CD14-positive monocyte (primary cell): ENCODE results near the gene SIPA1. TPM values are rescaled to one million over a fixed set of nuclear protein-coding genes. Genes with fewer than 3 reads are reported as not detected.

Experiments
- DNase-seq, 3 donors: peaks; one replicate each; pipeline ENCODE4 v3.0.0-alpha.2; 2011 to 2022
- H2AFZ ChIP-seq: 2 replicates; pipeline ENCODE4 v1.6.0; 2012; ENCODE audit warnings: mild to moderate bottlenecking, low read depth, low read length, inconsistent platforms; ENCODE audit not compliant: insufficient read depth, poor library complexity, severe bottlenecking
- H3K27ac ChIP-seq, 2 donors: 1 replicate in 1 of 2; 2 replicates in 1 of 2; pipeline ENCODE4 v1.5.1; 2012 to 2013; ENCODE audit warnings: low read length in 2 of 2, control low read depth in 1 of 2, inconsistent platforms in 1 of 2, low read depth in 1 of 2, mild to moderate bottlenecking in 1 of 2
- H3K27me3 ChIP-seq, 2 donors: one replicate each; pipeline versions ENCODE4 v1.6.0 to v1.6.1; 2011 to 2013; ENCODE audit warnings: low read length in 2 of 2; ENCODE audit not compliant: control insufficient read depth in 2 of 2, insufficient read depth in 2 of 2
- H3K36me3 ChIP-seq, 2 donors: replicated peaks in 1 of 2; 1 replicate in 1 of 2; 2 replicates in 1 of 2; pipeline versions ENCODE4 v1.5.1 to v1.6.1; 2012 to 2013; ENCODE audit warnings: low read length in 2 of 2, control low read depth in 1 of 2, inconsistent platforms in 1 of 2, mild to moderate bottlenecking in 1 of 2; ENCODE audit not compliant: insufficient read depth in 2 of 2, control insufficient read depth in 1 of 2
- H3K4me1 ChIP-seq, 2 donors: 1 replicate in 1 of 2; 2 replicates in 1 of 2; pipeline versions ENCODE4 v1.5.1 to v1.6.1; 2012 to 2013; ENCODE audit warnings: low read length in 2 of 2, control low read depth in 1 of 2, inconsistent platforms in 1 of 2, mild to moderate bottlenecking in 1 of 2, moderate library complexity in 1 of 2; ENCODE audit not compliant: insufficient read depth in 2 of 2, control insufficient read depth in 1 of 2
- H3K4me2 ChIP-seq: replicated peaks from 2 replicates; pipeline ENCODE3; 2012; ENCODE audit warnings: low read length, moderate library complexity, mild to moderate bottlenecking; ENCODE audit not compliant: poor library complexity, severe bottlenecking; ENCODE audit errors: extremely low read depth
- H3K4me3 ChIP-seq, 3 experiments: fragments of 200-600 bp in 1 of 3; sonication (generic) in 1 of 3; replicated peaks in 1 of 3; 1 replicate in 2 of 3; 2 replicates in 1 of 3; pipeline ENCODE4 v1.5.1; 2011 to 2013; ENCODE audit warnings: low read length in 3 of 3, mild to moderate bottlenecking in 3 of 3, control low read depth in 2 of 3, low read depth in 2 of 3, inconsistent platforms in 1 of 3, moderate library complexity in 1 of 3
- H3K79me2 ChIP-seq: 2 replicates; pipeline ENCODE4 v1.6.0; 2012; ENCODE audit warnings: mild to moderate bottlenecking, control low read depth, inconsistent platforms, low read length, moderate library complexity; ENCODE audit not compliant: insufficient read depth
- H3K9ac ChIP-seq: 2 replicates; pipeline ENCODE4 v1.6.0; 2017; ENCODE audit warnings: low read length, mild to moderate bottlenecking; ENCODE audit not compliant: insufficient read depth, poor library complexity, severe bottlenecking
- H3K9me3 ChIP-seq, 2 donors: replicated peaks in 1 of 2; 1 replicate in 1 of 2; 2 replicates in 1 of 2; pipeline versions ENCODE4 v1.5.1 to v1.6.1; 2012 to 2013; ENCODE audit warnings: low read length in 2 of 2, control low read depth in 1 of 2; ENCODE audit not compliant: control insufficient read depth in 1 of 2, insufficient read depth in 1 of 2
- H4K20me1 ChIP-seq: 2 replicates; pipeline ENCODE4 v1.6.0; 2012; ENCODE audit warnings: mild to moderate bottlenecking, low read length, control low read depth, moderate library complexity; ENCODE audit not compliant: insufficient read depth
- H3K27ac Mint-ChIP-seq, 7 donors: one replicate each; pipeline ENCODE4 v1.8.0; 2020; ENCODE audit warnings: mild to moderate bottlenecking in 7 of 7, mixed read lengths in 7 of 7, moderate library complexity in 6 of 7, inconsistent platforms in 2 of 7
- H3K27me3 Mint-ChIP-seq, 3 donors: one replicate each; pipeline ENCODE4 v1.8.0; 2021 to 2022; ENCODE audit warnings: low read depth in 3 of 3, mild to moderate bottlenecking in 3 of 3, mixed read lengths in 3 of 3, moderate library complexity in 3 of 3, inconsistent platforms in 1 of 3
- H3K36me3 Mint-ChIP-seq, 2 donors: one replicate each; pipeline ENCODE4 v1.8.0; 2020; ENCODE audit warnings: mixed read lengths in 2 of 2, inconsistent platforms in 1 of 2, mild to moderate bottlenecking in 1 of 2
- H3K4me1 Mint-ChIP-seq: one replicate; pipeline ENCODE4 v1.8.0; 2020; ENCODE audit warnings: mild to moderate bottlenecking, mixed read lengths
- H3K4me3 Mint-ChIP-seq, 2 donors: one replicate each; pipeline ENCODE4 v1.8.0; 2020; ENCODE audit warnings: mild to moderate bottlenecking in 2 of 2, mixed read lengths in 2 of 2, moderate library complexity in 1 of 2
- H3K9me3 Mint-ChIP-seq, 7 donors: one replicate each; pipeline ENCODE4 v1.8.0; 2020 to 2022; ENCODE audit warnings: mixed read lengths in 7 of 7, mild to moderate bottlenecking in 6 of 7, moderate library complexity in 6 of 7, inconsistent platforms in 2 of 7
- WGBS: methylation state at CpG from one replicate; pipeline ENCODE4 v1.1.5; 2013; ENCODE audit warnings: missing lambda C conversion rate; ENCODE audit not compliant: insufficient coverage; 5-methylcytosine and 5-hydroxymethylcytosine counted together
- intact Hi-C, 2 donors: fragments of 100-400 bp; cut with micrococcal nuclease; formaldehyde crosslinking; loops; one replicate each; pipeline versions ENCODE4 v1.15.0 to v1.15.1; 2023
- polyA plus RNA-seq, 3 donors: library from polyadenylated mRNA; depleted of rRNA in 1 of 3; unstranded in 2 of 3; stranded (reverse) in 1 of 3; fragments of 300-500 nt in 2 of 3; fragments of >200 nt in 1 of 3; fragmentation: Illumina TruSeq in 2 of 3; gene quantifications; 1 replicate in 2 of 3; 2 replicates in 1 of 3; pipeline ENCODE4 v1.2.3, GENCODE V29; 2012 to 2021
- TF ChIP-seq, protein P1 (sequence below): fragments of 200-600 bp; IDR thresholded peaks from one replicate; pipeline ENCODE4 v1.8.0; 2022; ENCODE audit warnings: antibody characterized with exemption, mild to moderate bottlenecking

SIPA1 gene
- polyA plus RNA-seq, 3 donors = 83.4 to 110 (median 86.5) TPM

DNA sequence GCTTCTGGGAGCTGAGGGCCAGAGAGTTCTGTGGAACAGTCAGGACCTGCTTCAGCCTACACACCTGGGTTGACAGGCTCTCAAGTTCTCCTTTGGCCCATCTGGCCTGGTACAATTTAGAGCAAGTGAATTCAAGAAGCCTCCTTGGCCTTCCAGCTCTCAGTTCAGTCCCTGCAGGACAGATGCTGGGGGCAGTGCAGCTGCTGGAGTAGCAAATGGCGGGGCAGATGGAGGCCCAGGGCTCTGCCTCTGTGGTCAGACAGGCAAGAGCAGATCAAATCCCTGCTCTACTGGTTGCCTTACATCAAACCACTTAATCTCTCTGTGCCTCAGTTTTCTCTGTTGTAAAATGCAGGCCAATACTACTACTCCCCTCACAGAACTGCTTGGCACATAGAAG is 33.6 kb upstream of the SIPA1 start:
- no peak overlapping the region for H3K4me3 ChIP-seq
- H3K4me2 ChIP-seq = no peak overlapping the region
- peaks cover 3% of the 10 kb centered on the region for H3K4me1 Mint-ChIP-seq
- peaks cover 0 to 2% (median 0%) of the 10 kb centered on the region in 7 donors for H3K9me3 Mint-ChIP-seq
- H3K9ac ChIP-seq = no peak overlapping the region
- TF ChIP-seq, protein P1, sequence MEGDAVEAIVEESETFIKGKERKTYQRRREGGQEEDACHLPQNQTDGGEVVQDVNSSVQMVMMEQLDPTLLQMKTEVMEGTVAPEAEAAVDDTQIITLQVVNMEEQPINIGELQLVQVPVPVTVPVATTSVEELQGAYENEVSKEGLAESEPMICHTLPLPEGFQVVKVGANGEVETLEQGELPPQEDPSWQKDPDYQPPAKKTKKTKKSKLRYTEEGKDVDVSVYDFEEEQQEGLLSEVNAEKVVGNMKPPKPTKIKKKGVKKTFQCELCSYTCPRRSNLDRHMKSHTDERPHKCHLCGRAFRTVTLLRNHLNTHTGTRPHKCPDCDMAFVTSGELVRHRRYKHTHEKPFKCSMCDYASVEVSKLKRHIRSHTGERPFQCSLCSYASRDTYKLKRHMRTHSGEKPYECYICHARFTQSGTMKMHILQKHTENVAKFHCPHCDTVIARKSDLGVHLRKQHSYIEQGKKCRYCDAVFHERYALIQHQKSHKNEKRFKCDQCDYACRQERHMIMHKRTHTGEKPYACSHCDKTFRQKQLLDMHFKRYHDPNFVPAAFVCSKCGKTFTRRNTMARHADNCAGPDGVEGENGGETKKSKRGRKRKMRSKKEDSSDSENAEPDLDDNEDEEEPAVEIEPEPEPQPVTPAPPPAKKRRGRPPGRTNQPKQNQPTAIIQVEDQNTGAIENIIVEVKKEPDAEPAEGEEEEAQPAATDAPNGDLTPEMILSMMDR = no peak
- peaks cover 97% of the 10 kb centered on the region for H4K20me1 ChIP-seq
- no peak overlapping the region for H3K4me3 Mint-ChIP-seq
- no peak for DNase-seq
- WGBS = 100% methylated on average over 1 of the region's 1 CpG
- H3K27me3 ChIP-seq = no peaks in the 10 kb centered on the region
- no peak overlapping the region for H3K27ac ChIP-seq
- H3K27ac Mint-ChIP-seq = peak overlapping the region in 1 of 7 donors; percentile 41
- no peaks in the 10 kb centered on the region for H3K27me3 Mint-ChIP-seq
- peaks cover 37% of the 10 kb centered on the region for H3K79me2 ChIP-seq
- H3K9me3 ChIP-seq = no peaks in the 10 kb centered on the region
- peaks cover 78 to 93% of the 10 kb centered on the region in 2 donors for H3K36me3 Mint-ChIP-seq
- H3K4me1 ChIP-seq = peaks cover 0 to 4% of the 10 kb centered on the region in 2 donors
- no peak overlapping the region for H2AFZ ChIP-seq
- peaks cover 84 to 100% of the 10 kb centered on the region in 2 donors for H3K36me3 ChIP-seq
- intact Hi-C loops = no loop called here

DNA sequence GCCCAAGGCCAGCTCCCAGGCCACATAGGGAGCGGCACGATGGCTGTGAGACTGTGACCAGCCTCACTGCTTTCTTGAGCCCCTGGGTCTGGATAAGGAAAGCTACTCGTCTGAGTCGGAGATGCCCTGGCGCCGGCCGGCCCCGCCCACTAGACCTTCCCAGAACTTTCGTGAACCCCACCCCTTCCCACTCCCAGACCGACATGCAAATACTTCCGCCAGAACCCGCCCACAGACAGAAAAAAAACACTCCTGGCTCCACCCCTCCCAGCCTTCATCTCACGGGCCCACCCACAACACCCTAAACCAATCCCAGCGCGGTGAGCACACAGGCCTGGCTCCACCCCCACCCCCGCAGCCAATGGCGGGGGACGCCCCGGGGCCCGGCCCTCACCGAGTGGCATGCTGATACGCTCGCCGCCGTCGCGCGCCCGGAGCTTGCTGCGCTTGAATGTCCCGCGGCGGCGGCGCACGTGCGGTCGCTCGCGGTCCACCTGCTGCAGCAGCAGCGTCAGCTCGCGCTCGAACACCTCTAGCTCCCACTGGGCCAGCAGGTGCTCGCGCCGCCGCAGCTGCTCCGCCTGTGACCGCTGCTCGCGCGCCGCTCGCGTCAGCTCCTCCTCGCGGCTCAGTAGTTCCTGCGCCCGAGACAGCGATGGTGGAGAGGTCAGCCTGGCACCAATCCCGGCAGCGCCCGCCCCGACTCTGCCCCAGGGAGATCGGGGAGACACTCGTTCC is 30.9 kb upstream of the SIPA1 start:
- Mint-ChIP-seq H3K36me3 (peaks cover 77 to 90% of the 10 kb centered on the region in 2 donors), H3K4me1 (peaks cover 27% of the 10 kb centered on the region), H3K27ac (peak overlapping the region in 1 of 7 donors; percentile 46), H3K27me3 (no peaks in the 10 kb centered on the region), H3K9me3 (peaks cover 0 to 2% (median 0%) of the 10 kb centered on the region in 7 donors), H3K4me3 (no peak overlapping the region)
- no peaks in the 10 kb centered on the region for H3K27me3 ChIP-seq
- TF ChIP-seq, protein P1 = no peak
- no peak overlapping the region for H3K9ac ChIP-seq
- no peak overlapping the region for H2AFZ ChIP-seq
- no peaks in the 10 kb centered on the region for H3K9me3 ChIP-seq
- H4K20me1 ChIP-seq = peaks cover 100% of the 10 kb centered on the region
- intact Hi-C loops = no loop called here
- H3K4me3 ChIP-seq = no peak overlapping the region
- 95% methylated on average over 61 of the region's 67 CpGs for WGBS
- DNase-seq = no peak
- H3K4me1 ChIP-seq = peaks cover 25 to 32% of the 10 kb centered on the region in 2 donors
- no peak overlapping the region for H3K27ac ChIP-seq
- peaks cover 65% of the 10 kb centered on the region for H3K79me2 ChIP-seq
- H3K36me3 ChIP-seq = peaks cover 72 to 85% of the 10 kb centered on the region in 2 donors
- H3K4me2 ChIP-seq = no peak overlapping the region
